ENCODE results near the gene PMEPA1. TPM values are rescaled to one million over a fixed set of nuclear protein-coding genes. Genes with fewer than 3 reads are reported as not detected.

Gene PMEPA1
- total RNA-seq, 1 experiment from 2014 or later = 1,302 TPM

GRCh38 chr20:57711826-57712225 is 2.0 kb upstream of the PMEPA1 start:
- H3K36me3 Mint-ChIP-seq (ENCODE audit: insufficient read depth, unreplicated experiment) = peaks cover 87% of the 10 kb centered on the region
- no peak for TF ChIP-seq CTCF (IDR thresholded peaks at IDR 0.05; ENCODE audit: unreplicated experiment)
- DNase-seq = peak; percentile 55
- H3K27me3 Mint-ChIP-seq (ENCODE audit: unreplicated experiment) = no peaks in the 10 kb centered on the region
- H3K9me3 Mint-ChIP-seq (ENCODE audit: low read depth, unreplicated experiment) = no peaks in the 10 kb centered on the region
- intact Hi-C loops (cut with micrococcal nuclease; ENCODE audit: unreplicated experiment) = loop anchor here (1.0 to 10.0 kb wide), 5 partner anchors 63 to 467 kb away; no protein-coding TSS in a partner anchor
- peak overlapping the region; percentile 88 for H3K4me3 Mint-ChIP-seq (ENCODE audit: low read depth, unreplicated experiment)
- CTCF ChIA-PET = interaction anchor here (0.8 to 3.9 kb wide), 14 partner anchors 8 to 420 kb away, joined by 3 to 34 read pairs (median 4); no protein-coding TSS in a partner anchor
- no TSS peak for BruUV-seq (replicated peaks)
- peak overlapping the region; percentile 66 for H3K27ac Mint-ChIP-seq (ENCODE audit: unreplicated experiment)
- peaks cover 59% of the 10 kb centered on the region for H3K4me1 Mint-ChIP-seq (ENCODE audit: low read depth, unreplicated experiment)

GRCh38 chr20:57711311-57711712 is 1.5 kb upstream of the PMEPA1 start:
- peak; percentile 39 for TF ChIP-seq CTCF (IDR thresholded peaks at IDR 0.05; ENCODE audit: unreplicated experiment)
- Mint-ChIP-seq H3K4me1 (ENCODE audit: low read depth, unreplicated experiment) (peaks cover 53% of the 10 kb centered on the region), H3K27me3 (ENCODE audit: unreplicated experiment) (no peaks in the 10 kb centered on the region), H3K4me3 (ENCODE audit: low read depth, unreplicated experiment) (peak overlapping the region; percentile 88), H3K9me3 (ENCODE audit: low read depth, unreplicated experiment) (no peaks in the 10 kb centered on the region), H3K27ac (ENCODE audit: unreplicated experiment) (peak overlapping the region; percentile 66), H3K36me3 (ENCODE audit: insufficient read depth, unreplicated experiment) (peaks cover 90% of the 10 kb centered on the region)
- BruUV-seq (replicated peaks) = no TSS peak
- intact Hi-C loops (cut with micrococcal nuclease; ENCODE audit: unreplicated experiment) = loop anchor here (1.0 to 10.0 kb wide), 4 partner anchors 63 to 468 kb away; no protein-coding TSS in a partner anchor
- CTCF ChIA-PET = interaction anchor here (0.7 to 3.9 kb wide), 21 partner anchors 9 to 439 kb away, joined by 3 to 34 read pairs (median 4); a partner anchor contains a TSS
- DNase-seq = peak; percentile 78

- Mint-ChIP-seq H3K27ac (ENCODE audit: unreplicated experiment) (peak overlapping the region; percentile 66), H3K9me3 (ENCODE audit: low read depth, unreplicated experiment) (no peaks in the 10 kb centered on the region), H3K27me3 (ENCODE audit: unreplicated experiment) (no peaks in the 10 kb centered on the region), H3K4me3 (ENCODE audit: low read depth, unreplicated experiment) (peak overlapping the region; percentile 88), H3K36me3 (ENCODE audit: insufficient read depth, unreplicated experiment) (peaks cover 91% of the 10 kb centered on the region), H3K4me1 (ENCODE audit: low read depth, unreplicated experiment) (peaks cover 49% of the 10 kb centered on the region)
- peak; percentile 47 for DNase-seq
- CTCF ChIA-PET = interaction anchor here (0.7 to 3.9 kb wide), 24 partner anchors 9 to 439 kb away, joined by 3 to 34 read pairs (median 4); a partner anchor contains a TSS
- BruUV-seq (replicated peaks) = TSS peak; percentile 44
- no peak for TF ChIP-seq CTCF (IDR thresholded peaks at IDR 0.05; ENCODE audit: unreplicated experiment)
- intact Hi-C loops (cut with micrococcal nuclease; ENCODE audit: unreplicated experiment) = loop anchor here (1.0 to 10.0 kb wide), 5 partner anchors 64 to 468 kb away; no protein-coding TSS in a partner anchor
Measured at GRCh38 chr20:57710841-57711240, 1.0 kb upstream of the PMEPA1 start.

- H3K27me3 Mint-ChIP-seq (ENCODE audit: unreplicated experiment) = no peaks in the 10 kb centered on the region
- H3K36me3 Mint-ChIP-seq (ENCODE audit: insufficient read depth, unreplicated experiment) = peaks cover 94% of the 10 kb centered on the region
- H3K27ac Mint-ChIP-seq (ENCODE audit: unreplicated experiment) = peak overlapping the region; percentile 97
- CTCF ChIA-PET = interaction anchor here (1.1 to 3.9 kb wide), 10 partner anchors 9 to 471 kb away, joined by 4 to 34 read pairs (median 8); no protein-coding TSS in a partner anchor
- intact Hi-C loops (cut with micrococcal nuclease; ENCODE audit: unreplicated experiment) = no loop called here
- peak; percentile 44 for DNase-seq
- no TSS peak for BruUV-seq (replicated peaks)
- H3K4me3 Mint-ChIP-seq (ENCODE audit: low read depth, unreplicated experiment) = peak overlapping the region; percentile 88
- TF ChIP-seq CTCF (IDR thresholded peaks at IDR 0.05; ENCODE audit: unreplicated experiment) = no peak
- H3K4me1 Mint-ChIP-seq (ENCODE audit: low read depth, unreplicated experiment) = peaks cover 49% of the 10 kb centered on the region
- no peaks in the 10 kb centered on the region for H3K9me3 Mint-ChIP-seq (ENCODE audit: low read depth, unreplicated experiment)
Measured at GRCh38 chr20:57708694-57709673, 831 bp downstream of the PMEPA1 start.
